ENCODE data around the gene IL1R1.

IL1R1 gene

DNA sequence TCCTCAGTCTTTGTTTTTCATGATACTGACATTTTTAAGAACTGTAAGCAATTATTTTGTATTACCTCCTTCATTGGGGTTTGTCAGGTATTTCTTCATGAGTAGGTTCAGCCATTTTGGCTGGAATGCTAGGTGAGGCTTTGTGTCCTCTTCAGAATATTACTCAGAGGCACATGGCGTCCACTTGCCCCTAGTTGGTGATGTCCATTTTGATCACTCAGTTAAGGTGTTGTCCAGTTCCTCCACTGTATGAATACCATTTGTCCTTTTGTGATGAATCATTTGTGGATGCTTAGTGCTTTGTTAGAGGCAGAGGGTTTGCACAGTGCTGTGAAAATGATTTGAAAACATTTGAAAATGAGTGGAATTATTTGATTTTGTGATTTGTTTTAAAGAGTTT lies 49.0 kb downstream of the IL1R1 start:
- Histone ChIP-seq H3K36me3 (ENCODE audit: control insufficient read depth in 1 of 2, insufficient read depth in 2 of 2, low read length in 2 of 2) (no peaks in the 10 kb centered on the region), H3K4me3 (ENCODE audit: low read depth in 1 of 2, low read length in 2 of 2) (no peak overlapping the region), H3K27ac (ENCODE audit: low read length) (no peak overlapping the region), H3K27me3 (ENCODE audit: low read depth, low read length) (no peaks in the 10 kb centered on the region), H3K9me3 (ENCODE audit: control insufficient read depth in 1 of 2, low read length in 2 of 2) (no peaks in the 10 kb centered on the region), H3K4me1 (ENCODE audit: control insufficient read depth in 1 of 2, insufficient read depth in 2 of 2, low read length in 2 of 2) (no peaks in the 10 kb centered on the region)

DNA sequence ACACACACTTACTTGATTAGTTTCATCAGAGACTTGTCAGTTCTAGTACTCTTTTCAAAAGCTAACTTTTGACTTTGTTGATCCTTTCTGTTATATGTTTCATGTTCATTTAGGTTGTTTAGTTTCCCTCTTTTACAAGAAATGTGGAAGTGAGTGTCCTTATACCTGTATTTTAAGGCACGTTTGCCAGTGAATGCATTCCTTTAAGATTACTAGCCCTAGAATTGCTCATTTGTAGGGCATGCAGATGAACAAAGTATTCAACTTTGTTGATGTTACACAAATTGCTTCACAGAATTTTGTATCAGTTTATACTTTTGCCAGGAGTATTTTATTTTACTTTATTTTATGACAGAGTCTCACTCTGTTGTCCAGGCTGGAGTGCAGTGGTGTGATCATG lies 50.5 kb downstream of the IL1R1 start:
- Histone ChIP-seq H3K4me3 (ENCODE audit: low read depth in 1 of 2, low read length in 2 of 2) (no peak overlapping the region), H3K27ac (ENCODE audit: low read length) (no peak overlapping the region), H3K36me3 (ENCODE audit: control insufficient read depth in 1 of 2, insufficient read depth in 2 of 2, low read length in 2 of 2) (no peaks in the 10 kb centered on the region), H3K4me1 (ENCODE audit: control insufficient read depth in 1 of 2, insufficient read depth in 2 of 2, low read length in 2 of 2) (no peaks in the 10 kb centered on the region), H3K27me3 (ENCODE audit: low read depth, low read length) (no peaks in the 10 kb centered on the region), H3K9me3 (ENCODE audit: control insufficient read depth in 1 of 2, low read length in 2 of 2) (no peaks in the 10 kb centered on the region)

- no peaks in the 10 kb centered on the region for H3K9me3 ChIP-seq (ENCODE audit: control insufficient read depth in 1 of 2, low read length in 2 of 2)
- H3K36me3 ChIP-seq (ENCODE audit: control insufficient read depth in 1 of 2, insufficient read depth in 2 of 2, low read length in 2 of 2), result no peaks in the 10 kb centered on the region
- H3K27me3 ChIP-seq (ENCODE audit: low read depth, low read length), result no peaks in the 10 kb centered on the region
- H3K27ac ChIP-seq (ENCODE audit: low read length), result no peak overlapping the region
- H3K4me3 ChIP-seq (ENCODE audit: low read depth in 1 of 2, low read length in 2 of 2), result no peak overlapping the region
- no peaks in the 10 kb centered on the region for H3K4me1 ChIP-seq (ENCODE audit: control insufficient read depth in 1 of 2, insufficient read depth in 2 of 2, low read length in 2 of 2)
Measured at GRCh38 chr2:102194609-102195268, 52.2 kb downstream of the IL1R1 start.

- Histone ChIP-seq H3K4me3 (ENCODE audit: low read depth in 1 of 2, low read length in 2 of 2) (no peak overlapping the region), H3K27ac (ENCODE audit: low read length) (no peak overlapping the region), H3K27me3 (ENCODE audit: low read depth, low read length) (no peaks in the 10 kb centered on the region), H3K9me3 (ENCODE audit: control insufficient read depth in 1 of 2, low read length in 2 of 2) (no peaks in the 10 kb centered on the region), H3K36me3 (ENCODE audit: control insufficient read depth in 1 of 2, insufficient read depth in 2 of 2, low read length in 2 of 2) (no peaks in the 10 kb centered on the region), H3K4me1 (ENCODE audit: control insufficient read depth in 1 of 2, insufficient read depth in 2 of 2, low read length in 2 of 2) (no peaks in the 10 kb centered on the region)
Measured at GRCh38 chr2:102197389-102198137, 55.0 kb downstream of the IL1R1 start.

- Histone ChIP-seq H3K27ac (ENCODE audit: low read length) (no peak overlapping the region), H3K36me3 (ENCODE audit: control insufficient read depth in 1 of 2, insufficient read depth in 2 of 2, low read length in 2 of 2) (no peaks in the 10 kb centered on the region), H3K4me1 (ENCODE audit: control insufficient read depth in 1 of 2, insufficient read depth in 2 of 2, low read length in 2 of 2) (no peaks in the 10 kb centered on the region), H3K27me3 (ENCODE audit: low read depth, low read length) (no peaks in the 10 kb centered on the region), H3K4me3 (ENCODE audit: low read depth in 1 of 2, low read length in 2 of 2) (no peak overlapping the region), H3K9me3 (ENCODE audit: control insufficient read depth in 1 of 2, low read length in 2 of 2) (peaks cover 0 to 2% of the 10 kb centered on the region in 2 donors)
Measured at GRCh38 chr2:102200539-102200938, 58.0 kb downstream of the IL1R1 start.

- H3K9me3 ChIP-seq (ENCODE audit: control insufficient read depth in 1 of 2, low read length in 2 of 2), result peaks cover 0 to 2% of the 10 kb centered on the region in 2 donors
Measured at GRCh38 chr2:102204638-102205037, 62.1 kb downstream of the IL1R1 start.

GRCh38 chr2:102206666-102207341 lies 64.3 kb downstream of the IL1R1 start:
- Histone ChIP-seq H3K27me3 (ENCODE audit: low read depth, low read length) (no peaks in the 10 kb centered on the region), H3K27ac (ENCODE audit: low read length) (no peak overlapping the region), H3K4me1 (ENCODE audit: control insufficient read depth in 1 of 2, insufficient read depth in 2 of 2, low read length in 2 of 2) (no peaks in the 10 kb centered on the region), H3K9me3 (ENCODE audit: control insufficient read depth in 1 of 2, low read length in 2 of 2) (peaks cover 0 to 2% of the 10 kb centered on the region in 2 donors), H3K4me3 (ENCODE audit: low read depth in 1 of 2, low read length in 2 of 2) (no peak overlapping the region), H3K36me3 (ENCODE audit: control insufficient read depth in 1 of 2, insufficient read depth in 2 of 2, low read length in 2 of 2) (no peaks in the 10 kb centered on the region)

More at GRCh38 chr2:102204638-102205037, 62.1 kb downstream of the IL1R1 start:
- H3K4me3 ChIP-seq (ENCODE audit: low read depth in 1 of 2, low read length in 2 of 2), result no peak overlapping the region
- no peak overlapping the region for H3K27ac ChIP-seq (ENCODE audit: low read length)
- H3K27me3 ChIP-seq (ENCODE audit: low read depth, low read length), result no peaks in the 10 kb centered on the region
- no peaks in the 10 kb centered on the region for H3K4me1 ChIP-seq (ENCODE audit: control insufficient read depth in 1 of 2, insufficient read depth in 2 of 2, low read length in 2 of 2)
- no peaks in the 10 kb centered on the region for H3K36me3 ChIP-seq (ENCODE audit: control insufficient read depth in 1 of 2, insufficient read depth in 2 of 2, low read length in 2 of 2)

DNA sequence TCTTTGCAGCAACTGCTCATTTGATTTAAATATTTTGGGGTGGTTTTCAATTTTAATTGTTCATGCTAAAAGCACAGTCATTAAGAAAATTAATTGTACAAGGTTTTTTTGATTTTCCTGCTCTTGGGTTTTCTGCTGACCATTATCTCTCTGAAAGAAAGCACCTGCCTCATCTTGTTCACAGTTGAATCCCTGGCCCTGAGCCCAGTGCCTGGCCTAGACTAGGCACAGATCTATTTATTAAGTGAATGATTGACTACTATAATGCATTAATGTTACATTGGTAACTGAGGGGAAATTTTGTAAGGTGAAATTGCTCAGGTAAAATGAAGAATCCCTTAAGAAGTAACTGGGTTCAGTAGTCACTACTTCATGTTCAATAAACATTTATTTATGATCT lies 66.2 kb downstream of the IL1R1 start:
- Histone ChIP-seq H3K4me1 (ENCODE audit: control insufficient read depth in 1 of 2, insufficient read depth in 2 of 2, low read length in 2 of 2) (no peaks in the 10 kb centered on the region), H3K9me3 (ENCODE audit: control insufficient read depth in 1 of 2, low read length in 2 of 2) (peaks cover 0 to 1% of the 10 kb centered on the region in 2 donors), H3K4me3 (ENCODE audit: low read depth in 1 of 2, low read length in 2 of 2) (no peak overlapping the region), H3K27me3 (ENCODE audit: low read depth, low read length) (no peaks in the 10 kb centered on the region), H3K36me3 (ENCODE audit: control insufficient read depth in 1 of 2, insufficient read depth in 2 of 2, low read length in 2 of 2) (no peaks in the 10 kb centered on the region), H3K27ac (ENCODE audit: low read length) (no peak overlapping the region)

- Histone ChIP-seq H3K27me3 (ENCODE audit: low read depth, low read length) (no peaks in the 10 kb centered on the region), H3K4me1 (ENCODE audit: control insufficient read depth in 1 of 2, insufficient read depth in 2 of 2, low read length in 2 of 2) (no peaks in the 10 kb centered on the region), H3K27ac (ENCODE audit: low read length) (no peak overlapping the region), H3K36me3 (ENCODE audit: control insufficient read depth in 1 of 2, insufficient read depth in 2 of 2, low read length in 2 of 2) (no peaks in the 10 kb centered on the region), H3K9me3 (ENCODE audit: control insufficient read depth in 1 of 2, low read length in 2 of 2) (no peaks in the 10 kb centered on the region), H3K4me3 (ENCODE audit: low read depth in 1 of 2, low read length in 2 of 2) (no peak overlapping the region)
Measured at GRCh38 chr2:102209474-102209873, 66.9 kb downstream of the IL1R1 start.

DNA sequence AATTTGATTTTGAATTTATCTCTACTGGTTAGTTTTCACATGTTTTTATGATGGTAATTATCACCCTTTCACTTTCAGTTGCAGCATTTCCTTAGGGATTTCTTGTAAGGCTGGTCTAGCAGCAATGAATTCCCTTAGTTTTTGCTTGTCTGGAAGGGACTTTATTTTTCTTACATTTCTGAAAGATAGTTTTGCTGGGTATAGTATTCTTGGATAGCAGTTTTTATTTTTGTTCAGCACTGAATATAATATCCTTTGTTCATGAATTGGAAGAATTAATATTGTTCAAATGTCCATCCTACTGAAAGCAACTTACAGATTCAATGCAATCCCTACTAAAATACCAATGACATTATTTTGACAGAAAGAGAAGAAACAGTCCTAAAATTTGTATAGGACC lies 74.5 kb downstream of the IL1R1 start:
- H3K36me3 ChIP-seq (ENCODE audit: control insufficient read depth in 1 of 2, insufficient read depth in 2 of 2, low read length in 2 of 2), result no peaks in the 10 kb centered on the region
- peaks cover 12 to 21% of the 10 kb centered on the region in 2 donors for H3K9me3 ChIP-seq (ENCODE audit: control insufficient read depth in 1 of 2, low read length in 2 of 2)
- H3K4me3 ChIP-seq (ENCODE audit: low read depth in 1 of 2, low read length in 2 of 2), result no peak overlapping the region
- no peaks in the 10 kb centered on the region for H3K4me1 ChIP-seq (ENCODE audit: control insufficient read depth in 1 of 2, insufficient read depth in 2 of 2, low read length in 2 of 2)
- H3K27me3 ChIP-seq (ENCODE audit: low read depth, low read length), result no peaks in the 10 kb centered on the region
- H3K27ac ChIP-seq (ENCODE audit: low read length), result no peak overlapping the region

GRCh38 chr2:102224824-102225739 lies 82.5 kb downstream of the IL1R1 start:
- H3K27me3 ChIP-seq (ENCODE audit: low read depth, low read length), result no peaks in the 10 kb centered on the region
- no peaks in the 10 kb centered on the region for H3K36me3 ChIP-seq (ENCODE audit: control insufficient read depth in 1 of 2, insufficient read depth in 2 of 2, low read length in 2 of 2)
- H3K27ac ChIP-seq (ENCODE audit: low read length), result no peak overlapping the region
- no peaks in the 10 kb centered on the region for H3K9me3 ChIP-seq (ENCODE audit: control insufficient read depth in 1 of 2, low read length in 2 of 2)
- no peak overlapping the region for H3K4me3 ChIP-seq (ENCODE audit: low read depth in 1 of 2, low read length in 2 of 2)
- H3K4me1 ChIP-seq (ENCODE audit: control insufficient read depth in 1 of 2, insufficient read depth in 2 of 2, low read length in 2 of 2), result peaks cover 12 to 18% of the 10 kb centered on the region in 2 donors
